H1 (cell line): Measurements from ENCODE around the gene CD300E. TPM values are rescaled to one million over a fixed set of nuclear protein-coding genes. Genes with fewer than 3 reads are reported as not detected.

Experiments used
- CHD2 ChIP-seq: IDR thresholded peaks from 2 replicates; pipeline ENCODE4 v1.6.1; 2012; ENCODE audit warnings: low read length, improper control_type of control experiment
- CTCF ChIP-seq, 3 experiments: IDR thresholded peaks; 1 replicate in 2 of 3; 2 replicates in 1 of 3; pipeline versions ENCODE4 v1.5.1 to v1.6.1; 2011; ENCODE audit warnings: low read length in 3 of 3, mild to moderate bottlenecking in 3 of 3, inconsistent platforms in 2 of 3, low read depth in 1 of 3, moderate library complexity in 1 of 3; ENCODE audit not compliant: insufficient read depth in 1 of 3; ENCODE audit errors: control extremely low read depth in 1 of 3
- HDAC6 ChIP-seq: IDR thresholded peaks from one replicate; pipeline ENCODE4 v1.7.1; 2012; ENCODE audit warnings: low read depth, mild to moderate bottlenecking, inconsistent platforms, low read length, moderate library complexity
- TBP ChIP-seq: IDR thresholded peaks from 2 replicates; pipeline ENCODE4 v1.6.1; 2011; ENCODE audit warnings: low read depth, low read length, improper control_type of control experiment
- polyA plus RNA-seq, 7 experiments: library from polyadenylated mRNA; depleted of rRNA in 3 of 7; stranded (reverse) in 5 of 7; unstranded in 2 of 7; fragments of >200 nt in 5 of 7; fragments of 200-250 nt in 2 of 7; gene quantifications; 1 replicate in 5 of 7; 2 replicates in 1 of 7; 4 replicates in 1 of 7; pipeline versions ENCODE4 v1.2.1 to v1.2.3, GENCODE V29; 2011 to 2013; ENCODE audit warnings: missing spikeins in 2 of 7, mixed read lengths in 2 of 7
- total RNA-seq: library from RNA; stranded (reverse); fragmentation: NEBNext Ultra II Directional; extraction: Animal tissue kit (Norgen Biotek cat#: 25700); gene quantifications from 2 replicates; pipeline ENCODE4 v1.2.1, GENCODE V29; 2021

Gene CD300E
- total and polyA plus RNA-seq, 2 of the 8 experiments (the other 6 are each of a cell fraction or from before 2014, with no cell fraction given) = not detected

GRCh38 chr17:74641958-74642298 lies 18.4 kb upstream of the CD300E start (continued):
- TF ChIP-seq TBP = no peak
- TF ChIP-seq CTCF (IDR thresholded peaks at IDR 0.05; ENCODE audit: control extremely low read depth in 1 of 3, insufficient read depth in 1 of 3, low read depth in 1 of 3, low read length in 3 of 3) = no peak
- no peak for TF ChIP-seq CHD2
- no peak for TF ChIP-seq HDAC6
